GM12878 (cell line): ENCODE data around the gene EIF2D. TPM values are rescaled to one million over a fixed set of nuclear protein-coding genes. Genes with fewer than 3 reads are reported as not detected.

ENCODE experiments used
- ASH2L ChIP-seq: fragments of 300-600, 200-600 bp; sonication (generic); IDR thresholded peaks from 2 replicates; pipeline ENCODE4 v1.6.1; 2017; ENCODE audit warnings: low read depth, mild to moderate bottlenecking, borderline replicate concordance
- BCL3 ChIP-seq: IDR thresholded peaks from 2 replicates; pipeline ENCODE4 v1.6.1; 2011; ENCODE audit warnings: borderline replicate concordance, low read depth, mild to moderate bottlenecking, moderate library complexity, low read length; ENCODE audit not compliant: insufficient read depth, poor library complexity, severe bottlenecking
- CBFB ChIP-seq: IDR thresholded peaks from 2 replicates; pipeline ENCODE4 v1.6.1; 2016; ENCODE audit warnings: antibody characterized with exemption, low read depth
- CREB1 ChIP-seq: IDR thresholded peaks from 2 replicates; pipeline ENCODE4 v1.6.1; 2012; ENCODE audit warnings: low read depth, mild to moderate bottlenecking, inconsistent platforms
- CTCF ChIP-seq, 3 experiments: IDR thresholded peaks in 2 of 3; conservative IDR thresholded peaks in 1 of 3; 2 replicates each; pipeline ENCODE4 v1.5.1; 2011; ENCODE audit warnings: low read depth in 3 of 3, low read length in 3 of 3, mild to moderate bottlenecking in 3 of 3, control low read depth in 2 of 3, moderate library complexity in 2 of 3, inconsistent platforms in 1 of 3, mixed read lengths in 1 of 3; ENCODE audit not compliant: control insufficient read depth in 2 of 3, insufficient read depth in 1 of 3; ENCODE audit errors: extremely low read depth in 1 of 3
- E2F8 ChIP-seq: fragments of 450-650 bp; IDR thresholded peaks from 2 replicates; pipeline ENCODE4 v1.6.1; 2018; ENCODE audit warnings: mild to moderate bottlenecking, low read depth, moderate library complexity; ENCODE audit not compliant: partially characterized antibody
- IKZF1 ChIP-seq: fragments of 450-650 bp; conservative IDR thresholded peaks from 2 replicates; pipeline ENCODE4 v1.6.1; 2017; ENCODE audit warnings: antibody characterized with exemption, mild to moderate bottlenecking
- IKZF2 ChIP-seq, 2 experiments: fragments of 450-650 bp; IDR thresholded peaks; 2 replicates each; pipeline ENCODE4 v1.6.1; 2017; ENCODE audit warnings: mild to moderate bottlenecking in 2 of 2, moderate library complexity in 2 of 2
- NFYB ChIP-seq: IDR thresholded peaks from 2 replicates; pipeline ENCODE4 v1.6.1; 2011; ENCODE audit warnings: low read depth, mild to moderate bottlenecking, low read length, improper control_type of control experiment, moderate library complexity; ENCODE audit not compliant: insufficient read depth
- NR2F1 ChIP-seq: fragments of 450-650 bp; conservative IDR thresholded peaks from 2 replicates; pipeline ENCODE4 v1.6.1; 2017; ENCODE audit warnings: mild to moderate bottlenecking
- POLR2A ChIP-seq: IDR thresholded peaks from 2 replicates; pipeline ENCODE4 v1.6.1; 2011; ENCODE audit warnings: low read depth, mild to moderate bottlenecking, low read length
- RAD51 ChIP-seq: fragments of 450-650 bp; IDR thresholded peaks from 2 replicates; pipeline ENCODE4 v1.6.1; 2016; ENCODE audit warnings: moderate library complexity, mild to moderate bottlenecking, inconsistent platforms
- REST ChIP-seq: IDR thresholded peaks from 2 replicates; pipeline ENCODE4 v1.6.1; 2012; ENCODE audit warnings: mild to moderate bottlenecking, low read depth, low read length
- SKIL ChIP-seq: fragments of 450-650 bp; IDR thresholded peaks from 2 replicates; pipeline ENCODE4 v1.6.1; 2017; ENCODE audit warnings: mild to moderate bottlenecking, low read depth, inconsistent platforms; ENCODE audit not compliant: poor library complexity, severe bottlenecking
- STAT1 ChIP-seq: fragments of 450-650 bp; conservative IDR thresholded peaks from 2 replicates; pipeline ENCODE4 v1.6.1; 2014; ENCODE audit warnings: antibody characterized with exemption, mild to moderate bottlenecking
- ZNF384 ChIP-seq: IDR thresholded peaks from 2 replicates; pipeline ENCODE4 v1.6.1; 2012; ENCODE audit warnings: low read depth, mild to moderate bottlenecking, low read length, improper control_type of control experiment, borderline replicate concordance
- polyA plus RNA-seq, 11 experiments: library from polyadenylated mRNA; depleted of rRNA in 4 of 11; unstranded in 6 of 11; stranded (reverse) in 5 of 11; fragments of >200 nt; fragmentation: Nextera tagmentation in 4 of 11; fragmentation: Illumina TruSeq in 1 of 11; extraction: Ambion mirVana in 4 of 11; extraction: Trizol in 1 of 11; gene quantifications; 1 replicate in 1 of 11; 2 replicates in 10 of 11; pipeline versions ENCODE4 v1.2.1 to v1.2.3, GENCODE V29; 2011 to 2016; ENCODE audit warnings: inconsistent platforms in 2 of 11, missing spikeins in 2 of 11, low read depth in 1 of 11
- total RNA-seq, 4 experiments: library from RNA; depleted of rRNA in 3 of 4; stranded (reverse); fragments of >200 nt in 3 of 4; fragmentation: Illumina TruSeq in 1 of 4; extraction: Trizol in 1 of 4; gene quantifications; 2 replicates each; pipeline versions ENCODE4 v1.2.1 to v1.2.3, GENCODE V29; 2013 to 2021

The EIF2D gene
- total and polyA plus RNA-seq, 10 of the 15 experiments (the other 5 are each of a cell fraction or from before 2014, with no cell fraction given) = 65.2 to 133 (median 79.0) TPM

- TF ChIP-seq SKIL = no peak
- TF ChIP-seq NR2F1 = peak; percentile 66
- TF ChIP-seq ZNF384 = no peak
- TF ChIP-seq BCL3 = peak; percentile 86
- TF ChIP-seq POLR2A = peak; percentile 48; the same call in 1 of the 2 replicates
- TF ChIP-seq CREB1 = 0 out of 2 replicates have a peak, but pooled peaks have one; percentile 48
- no peak for TF ChIP-seq RAD51
- peak; percentile 52; the same call in 1 of the 2 replicates for TF ChIP-seq CBFB
- TF ChIP-seq E2F8 = no peak
- TF ChIP-seq IKZF1 = 0 out of 2 replicates have a peak, but pooled peaks have one; percentile 23
- TF ChIP-seq IKZF2 (IDR thresholded peaks at IDR 0.05) = peak in 1 of 2 experiments; percentile 17; a peak in 1 of 4 replicates
- no peak for TF ChIP-seq ASH2L
- no peak for TF ChIP-seq STAT1
- no peak for TF ChIP-seq REST
- no peak for TF ChIP-seq NFYB
- TF ChIP-seq CTCF (IDR thresholded peaks at IDR 0.05 in 2 of 3, conservative IDR thresholded peaks at IDR 0.05 in 1 of 3; ENCODE audit: control insufficient read depth in 2 of 3, extremely low read depth in 1 of 3, insufficient read depth in 1 of 3, low read depth in 3 of 3, low read length in 3 of 3) = peak; percentile 38 to 58 (median 42); a peak in 5 of 6 replicates
These were observed 22.1 kb downstream of the EIF2D start (continued) for GRCh38 chr1:206590025-206590758.
